Gastrocnemius medialis (tissue), 4 donors: ENCODE results near the gene BMP10. TPM values are rescaled to one million over a fixed set of nuclear protein-coding genes. Genes with fewer than 3 reads are reported as not detected.

Experiments
- ATAC-seq, 2 donors: fragments of 150-250 bp; one replicate each; pipeline ENCODE4 v1.9.1; 2016
- DNase-seq, 2 donors: peaks; one replicate each; pipeline ENCODE4 v3.0.0-alpha.2; 2019
- H3K27ac ChIP-seq, 4 donors: fragments of 200-600 bp; sonication (generic); 1 replicate in 1 of 4; 2 replicates in 3 of 4; pipeline ENCODE4 v1.5.1; 2016 to 2018; ENCODE audit warnings: mild to moderate bottlenecking in 2 of 4, moderate library complexity in 1 of 4
- H3K27me3 ChIP-seq, 3 donors: fragments of 200-600 bp; sonication (generic) in 2 of 3; 1 replicate in 1 of 3; 2 replicates in 2 of 3; pipeline versions ENCODE4 v1.5.1 to v1.6.0; 2016 to 2019; ENCODE audit warnings: mild to moderate bottlenecking in 1 of 3, moderate library complexity in 1 of 3
- H3K36me3 ChIP-seq, 2 donors: fragments of 200-600 bp; sonication (generic) in 1 of 2; one replicate each; pipeline ENCODE4 v1.5.1; 2017 to 2018
- H3K4me1 ChIP-seq, 2 donors: fragments of 200-600 bp; sonication (generic) in 1 of 2; one replicate each; pipeline ENCODE4 v1.5.1; 2016 to 2017; ENCODE audit warnings: mild to moderate bottlenecking in 2 of 2
- H3K4me3 ChIP-seq, 4 donors: fragments of 200-600 bp; sonication (generic) in 3 of 4; 1 replicate in 1 of 4; 2 replicates in 3 of 4; pipeline ENCODE4 v1.5.1; 2016 to 2019; ENCODE audit warnings: mild to moderate bottlenecking in 2 of 4
- H3K9me3 ChIP-seq, 3 donors: fragments of 200-600 bp; sonication (generic) in 2 of 3; 1 replicate in 1 of 3; 2 replicates in 2 of 3; pipeline ENCODE4 v1.5.1; 2016 to 2019
- CTCF ChIP-seq, 5 experiments: fragments of 450-650 bp in 3 of 5; fragments of 200-600 bp in 2 of 5; sonication (generic) in 2 of 5; IDR thresholded peaks in 4 of 5; conservative IDR thresholded peaks in 1 of 5; 1 replicate in 4 of 5; 2 replicates in 1 of 5; pipeline ENCODE4 v1.5.1; 2016 to 2019; ENCODE audit warnings: antibody characterized with exemption in 5 of 5, mild to moderate bottlenecking in 3 of 5, moderate library complexity in 3 of 5
- POLR2A ChIP-seq, 2 donors: fragments of 450-650 bp; IDR thresholded peaks; one replicate each; pipeline ENCODE4 v1.6.1; 2017; ENCODE audit warnings: antibody characterized with exemption in 2 of 2, mild to moderate bottlenecking in 2 of 2, moderate library complexity in 2 of 2
- in situ Hi-C, 4 donors: fragments of 200-750 bp; cut with MboI; loops; one replicate each; pipeline versions ENCODE4 v1.15.0 to v1.8.0; 2017; ENCODE audit warnings: low sequenced_read_pairs in 4 of 4
- intact Hi-C: fragments of 100-400 bp; cut with DNase I; formaldehyde crosslinking; loops from one replicate; pipeline ENCODE4 v1.15.1; 2023; ENCODE audit warnings: low total_unique reads
- total RNA-seq, 4 donors: library from RNA; depleted of rRNA; stranded (reverse); fragments of >200 nt; gene quantifications; one replicate each; pipeline versions ENCODE4 v1.1.0 to v1.2.3, GENCODE V29; 2016

The BMP10 gene
- total RNA-seq, 4 donors from 2014 or later = not detected

GRCh38 chr2:68878071-68878711, 7.0 kb upstream of the BMP10 start:
- no peak for ATAC-seq
- TF ChIP-seq CTCF (IDR thresholded peaks at IDR 0.05 in 4 of 5, conservative IDR thresholded peaks at IDR 0.05 in 1 of 5) (no peak), POLR2A (IDR thresholded peaks at IDR 0.05) (no peak)
- no peak overlapping the region for H3K27ac ChIP-seq
- H3K27me3 ChIP-seq = no peaks in the 10 kb centered on the region
- intact Hi-C loops (no loop called here), in situ Hi-C loops (no loop called here)
- H3K36me3 ChIP-seq = no peaks in the 10 kb centered on the region
- H3K4me1 ChIP-seq = no peaks in the 10 kb centered on the region
- DNase-seq = no peak
- no peaks in the 10 kb centered on the region for H3K9me3 ChIP-seq
- no peak overlapping the region for H3K4me3 ChIP-seq

GRCh38 chr2:68877079-68877772, 6.0 kb upstream of the BMP10 start:
- intact Hi-C loops = no loop called here
- in situ Hi-C loops = no loop called here
- H3K9me3 ChIP-seq = no peaks in the 10 kb centered on the region
- no peak overlapping the region for H3K27ac ChIP-seq
- H3K27me3 ChIP-seq = no peaks in the 10 kb centered on the region
- TF ChIP-seq CTCF (IDR thresholded peaks at IDR 0.05 in 4 of 5, conservative IDR thresholded peaks at IDR 0.05 in 1 of 5) (no peak), POLR2A (IDR thresholded peaks at IDR 0.05) (no peak)
- H3K4me3 ChIP-seq = no peak overlapping the region
- no peaks in the 10 kb centered on the region for H3K4me1 ChIP-seq
- H3K36me3 ChIP-seq = no peaks in the 10 kb centered on the region
- DNase-seq (no peak), ATAC-seq (no peak)

- ATAC-seq (no peak), DNase-seq (no peak)
- Histone ChIP-seq H3K4me3 (no peak overlapping the region), H3K36me3 (no peaks in the 10 kb centered on the region), H3K4me1 (no peaks in the 10 kb centered on the region), H3K27me3 (no peaks in the 10 kb centered on the region), H3K9me3 (no peaks in the 10 kb centered on the region), H3K27ac (no peak overlapping the region)
- TF ChIP-seq CTCF (IDR thresholded peaks at IDR 0.05 in 4 of 5, conservative IDR thresholded peaks at IDR 0.05 in 1 of 5) = no peak
- no peak for TF ChIP-seq POLR2A (IDR thresholded peaks at IDR 0.05)
- in situ Hi-C loops (no loop called here), intact Hi-C loops (no loop called here)
Measured at GRCh38 chr2:68870215-68870614, 982 bp downstream of the BMP10 start.

GRCh38 chr2:68865108-68865507, 6.1 kb downstream of the BMP10 start:
- Histone ChIP-seq H3K27me3 (no peaks in the 10 kb centered on the region), H3K9me3 (no peaks in the 10 kb centered on the region), H3K4me3 (no peak overlapping the region), H3K36me3 (no peaks in the 10 kb centered on the region), H3K4me1 (no peaks in the 10 kb centered on the region), H3K27ac (no peak overlapping the region)
- in situ Hi-C loops = no loop called here
- DNase-seq (no peak), ATAC-seq (no peak)
- intact Hi-C loops = no loop called here
- TF ChIP-seq CTCF (IDR thresholded peaks at IDR 0.05 in 4 of 5, conservative IDR thresholded peaks at IDR 0.05 in 1 of 5) (no peak), POLR2A (IDR thresholded peaks at IDR 0.05) (no peak)
